GM18508 (cell line): ENCODE measurements around the gene PNO1.

Experiments used
- ATAC-seq: cut with Tn5 transposase; IDR thresholded peaks from one replicate; pipeline ENCODE4 v1.9.1; 2021; ENCODE audit warnings: moderate number of reproducible peaks; ENCODE audit not compliant: insufficient read depth, unreplicated experiment

PNO1 gene

GRCh38 chr2:68190991-68191731 is 33.5 kb downstream of the PNO1 start:
- no peak for ATAC-seq

- no peak for ATAC-seq
Observed at GRCh38 chr2:68193144-68193543, 35.5 kb downstream of the PNO1 start.

GRCh38 chr2:68193787-68194372 is 36.2 kb downstream of the PNO1 start:
- ATAC-seq, result no peak

GRCh38 chr2:68195096-68195495 is 37.4 kb downstream of the PNO1 start:
- no peak for ATAC-seq

- no peak for ATAC-seq
Observed at GRCh38 chr2:68196120-68196716, 38.5 kb downstream of the PNO1 start.

GRCh38 chr2:68200157-68200787 is 42.6 kb downstream of the PNO1 start:
- ATAC-seq, result no peak

GRCh38 chr2:68203587-68203986 is 45.9 kb downstream of the PNO1 start:
- peak; percentile 76 for ATAC-seq

GRCh38 chr2:68206793-68207192 is 49.1 kb downstream of the PNO1 start:
- no peak for ATAC-seq

- ATAC-seq, result peak; percentile 68
Observed at GRCh38 chr2:68214381-68214780, 56.7 kb downstream of the PNO1 start.

- ATAC-seq, result no peak
Observed at GRCh38 chr2:68216454-68217310, 59.0 kb downstream of the PNO1 start.

- ATAC-seq, result no peak
Observed at GRCh38 chr2:68217729-68218128, 60.0 kb downstream of the PNO1 start.

- ATAC-seq, result no peak
Observed at GRCh38 chr2:68218343-68218901, 60.7 kb downstream of the PNO1 start.

- no peak for ATAC-seq
Observed at GRCh38 chr2:68222287-68222686, 64.6 kb downstream of the PNO1 start.

GRCh38 chr2:68223419-68223818 is 65.7 kb downstream of the PNO1 start:
- no peak for ATAC-seq

- ATAC-seq, result peak; percentile 70
Observed at GRCh38 chr2:68225119-68225632, 67.5 kb downstream of the PNO1 start.
